C4-2B (cell line): ENCODE measurements around the gene ARHGAP27.

Source experiments
- H3K27ac ChIP-seq: fragments of 450-650 bp; 2 replicates; pipeline ENCODE4 v1.5.1; 2017
- CTCF ChIP-seq: fragments of 450-650 bp; conservative IDR thresholded peaks from 2 replicates; pipeline ENCODE4 v1.5.1; 2017; ENCODE audit warnings: mild to moderate bottlenecking
- ZFX ChIP-seq: fragments of 450-650 bp; IDR thresholded peaks from 2 replicates; pipeline ENCODE4 v1.6.1; 2017

ARHGAP27 gene

DNA sequence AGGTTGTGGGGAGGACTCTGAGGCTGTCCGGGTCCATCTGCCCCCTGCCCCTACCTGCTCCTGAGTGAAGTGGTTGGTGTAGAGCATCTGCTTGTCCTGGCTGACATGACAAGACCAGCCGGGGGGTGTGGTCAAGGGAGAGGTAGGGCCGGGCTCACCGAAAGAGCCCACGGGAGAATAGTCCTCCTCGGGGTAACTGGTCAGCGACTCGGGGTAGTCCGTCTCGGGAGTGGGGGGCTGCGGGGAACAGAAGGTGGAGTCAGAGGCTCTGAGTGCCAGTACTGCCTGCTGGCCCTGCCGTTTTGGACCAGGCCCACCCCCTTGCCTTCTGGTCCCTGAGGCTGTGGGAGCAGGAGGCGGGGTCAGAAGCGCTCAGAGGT, 27.8 kb downstream of the ARHGAP27 start:
- TF ChIP-seq ZFX (no peak), CTCF (no peak)
- H3K27ac ChIP-seq = no peak overlapping the region

- H3K27ac ChIP-seq = no peak overlapping the region
- TF ChIP-seq CTCF = no peak
- TF ChIP-seq ZFX = no peak
Observed at GRCh38 chr17:45403906-45404490, 28.7 kb downstream of the ARHGAP27 start.

- no peak overlapping the region for H3K27ac ChIP-seq
- TF ChIP-seq ZFX (no peak), CTCF (no peak)
Observed at GRCh38 chr17:45402916-45403315, 29.8 kb downstream of the ARHGAP27 start.

DNA sequence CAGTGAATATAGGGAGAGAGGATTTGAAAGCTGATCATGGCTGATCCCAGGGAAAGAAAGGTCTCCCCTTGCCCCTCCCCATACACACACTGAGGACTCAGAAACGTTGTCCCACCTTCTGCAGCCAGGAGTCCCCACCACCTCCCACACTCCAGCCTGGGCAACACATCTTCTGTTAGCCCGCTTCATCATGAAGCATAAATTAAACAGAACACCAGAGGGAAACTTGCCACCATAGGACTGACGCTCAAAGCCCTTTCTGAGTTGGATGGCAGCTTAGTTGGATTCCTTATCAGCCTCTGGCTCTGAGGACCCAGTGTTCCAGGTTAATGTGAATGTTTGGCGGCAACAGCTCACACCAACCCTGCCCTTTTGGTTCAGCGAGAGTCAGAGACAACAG, 33.9 kb downstream of the ARHGAP27 start:
- TF ChIP-seq CTCF (no peak), ZFX (no peak)
- no peak overlapping the region for H3K27ac ChIP-seq

GRCh38 chr17:45397796-45398195, 34.9 kb downstream of the ARHGAP27 start:
- TF ChIP-seq CTCF (no peak), ZFX (no peak)
- H3K27ac ChIP-seq = no peak overlapping the region

DNA sequence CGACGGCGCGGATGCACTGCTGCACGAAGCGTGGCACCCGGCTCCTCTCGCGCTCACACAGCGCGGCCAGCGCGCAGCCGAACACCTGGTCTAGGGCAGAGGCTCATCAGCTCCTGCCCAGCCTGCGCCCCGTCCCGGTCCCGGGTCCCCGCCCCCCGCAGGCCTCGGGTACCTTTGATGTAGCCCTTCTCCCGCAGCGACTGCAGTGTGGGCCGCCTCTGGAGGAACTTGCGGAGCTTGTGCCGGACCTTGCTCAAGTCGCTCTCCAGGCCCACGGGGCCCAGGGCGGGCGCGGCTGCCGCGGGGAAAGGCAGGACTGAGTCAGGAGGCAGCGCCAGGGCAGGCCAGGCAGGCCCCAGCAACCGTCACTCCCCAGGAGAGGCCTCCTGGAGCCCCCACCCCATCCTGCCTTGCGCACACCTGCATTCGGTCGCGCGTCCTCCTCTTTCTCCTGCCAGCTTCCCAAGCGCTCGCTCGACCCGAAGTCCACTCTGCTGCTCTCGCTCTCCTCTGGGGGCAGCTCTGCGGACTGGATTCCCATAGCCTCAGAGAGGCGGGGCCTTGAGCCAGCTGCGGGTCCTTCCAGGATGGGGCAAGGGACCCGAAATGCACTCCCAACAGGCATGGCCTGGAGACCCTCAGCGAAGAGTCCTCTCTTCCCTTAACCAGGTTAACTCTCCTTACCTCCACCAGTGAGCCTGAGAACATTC, 36.0 kb downstream of the ARHGAP27 start:
- no peak overlapping the region for H3K27ac ChIP-seq
- TF ChIP-seq ZFX = no peak
- TF ChIP-seq CTCF = no peak

GRCh38 chr17:45395569-45396415, 36.9 kb downstream of the ARHGAP27 start:
- H3K27ac ChIP-seq = no peak overlapping the region
- no peak for TF ChIP-seq ZFX
- no peak for TF ChIP-seq CTCF
